OCI-M2 (cell line): ENCODE measurements around the gene CPLANE2.

Experiments used
- DNase-seq: peaks from one replicate; lab custom pipeline; 2025; ENCODE audit not compliant: unreplicated experiment; lab: John Stamatoyannopoulos, UW

The CPLANE2 gene

GRCh38 chr1:16191916-16192546 lies 45.0 kb downstream of the CPLANE2 start:
- DNase-seq = no peak

- no peak for DNase-seq
These were observed 45.7 kb downstream of the CPLANE2 start for GRCh38 chr1:16191309-16191708.

- DNase-seq = no peak
These were observed 46.9 kb downstream of the CPLANE2 start for GRCh38 chr1:16189921-16190621.

GRCh38 chr1:16189003-16189402 lies 48.0 kb downstream of the CPLANE2 start:
- DNase-seq = no peak

- peak; percentile 49 for DNase-seq
These were observed 49.1 kb downstream of the CPLANE2 start for GRCh38 chr1:16187748-16188401.

- no peak for DNase-seq
These were observed 50.2 kb downstream of the CPLANE2 start for GRCh38 chr1:16186655-16187235.

- no peak for DNase-seq
These were observed 52.3 kb downstream of the CPLANE2 start for GRCh38 chr1:16184557-16185303.

GRCh38 chr1:16183765-16184556 lies 53.0 kb downstream of the CPLANE2 start:
- DNase-seq = no peak

GRCh38 chr1:16183179-16183578 lies 53.8 kb downstream of the CPLANE2 start:
- no peak for DNase-seq

- no peak for DNase-seq
These were observed 54.9 kb downstream of the CPLANE2 start for GRCh38 chr1:16181887-16182719.
